GM21515 (cell line): Measurements from ENCODE around the gene ADCY2.

Experiments used
- ATAC-seq: cut with Tn5 transposase; IDR thresholded peaks from one replicate; pipeline ENCODE4 v1.9.1; 2021; ENCODE audit not compliant: unreplicated experiment

ADCY2 gene

GRCh38 chr5:7501061-7501460 is 105.1 kb downstream of the ADCY2 start:
- no peak for ATAC-seq

- ATAC-seq, result no peak
These were observed 107.6 kb downstream of the ADCY2 start for GRCh38 chr5:7503564-7503963.

- ATAC-seq, result no peak
These were observed 119.5 kb downstream of the ADCY2 start for GRCh38 chr5:7515284-7515914.

- ATAC-seq, result no peak
These were observed 120.3 kb downstream of the ADCY2 start for GRCh38 chr5:7516253-7516652.

GRCh38 chr5:7517006-7517405 is 121.1 kb downstream of the ADCY2 start:
- no peak for ATAC-seq

GRCh38 chr5:7518947-7519560 is 123.1 kb downstream of the ADCY2 start:
- no peak for ATAC-seq

- no peak for ATAC-seq
These were observed 123.6 kb downstream of the ADCY2 start for GRCh38 chr5:7519564-7519963.

- ATAC-seq, result no peak
These were observed 133.9 kb downstream of the ADCY2 start for GRCh38 chr5:7529880-7530279.

GRCh38 chr5:7533941-7534340 is 138.0 kb downstream of the ADCY2 start:
- ATAC-seq, result no peak

- ATAC-seq, result no peak
These were observed 138.6 kb downstream of the ADCY2 start for GRCh38 chr5:7534505-7534904.

- ATAC-seq, result no peak
These were observed 141.6 kb downstream of the ADCY2 start for GRCh38 chr5:7537573-7537972.

- no peak for ATAC-seq
These were observed 143.6 kb downstream of the ADCY2 start for GRCh38 chr5:7539571-7539970.

GRCh38 chr5:7540736-7541485 is 145.0 kb downstream of the ADCY2 start:
- ATAC-seq, result no peak

GRCh38 chr5:7541898-7542297 is 146.0 kb downstream of the ADCY2 start:
- ATAC-seq, result no peak

GRCh38 chr5:7546555-7546954 is 150.6 kb downstream of the ADCY2 start:
- ATAC-seq, result no peak

GRCh38 chr5:7548596-7548995 is 152.7 kb downstream of the ADCY2 start:
- ATAC-seq, result no peak

GRCh38 chr5:7565559-7565958 is 169.6 kb downstream of the ADCY2 start:
- ATAC-seq, result no peak

GRCh38 chr5:7576023-7576715 is 180.2 kb downstream of the ADCY2 start:
- no peak for ATAC-seq

GRCh38 chr5:7577381-7577780 is 181.4 kb downstream of the ADCY2 start:
- no peak for ATAC-seq

GRCh38 chr5:7578071-7578470 is 182.1 kb downstream of the ADCY2 start:
- no peak for ATAC-seq

- no peak for ATAC-seq
These were observed 188.8 kb downstream of the ADCY2 start for GRCh38 chr5:7584749-7585148.

GRCh38 chr5:7585807-7586206 is 189.9 kb downstream of the ADCY2 start:
- no peak for ATAC-seq
